Raji (cell line): ENCODE measurements around the gene PRPS2.

Experiments used
- POLR2A ChIP-seq: IDR thresholded peaks from 2 replicates; pipeline ENCODE4 v1.6.1; 2011; ENCODE audit warnings: low read depth, low read length, control low read depth; ENCODE audit not compliant: insufficient read depth

The PRPS2 gene

DNA sequence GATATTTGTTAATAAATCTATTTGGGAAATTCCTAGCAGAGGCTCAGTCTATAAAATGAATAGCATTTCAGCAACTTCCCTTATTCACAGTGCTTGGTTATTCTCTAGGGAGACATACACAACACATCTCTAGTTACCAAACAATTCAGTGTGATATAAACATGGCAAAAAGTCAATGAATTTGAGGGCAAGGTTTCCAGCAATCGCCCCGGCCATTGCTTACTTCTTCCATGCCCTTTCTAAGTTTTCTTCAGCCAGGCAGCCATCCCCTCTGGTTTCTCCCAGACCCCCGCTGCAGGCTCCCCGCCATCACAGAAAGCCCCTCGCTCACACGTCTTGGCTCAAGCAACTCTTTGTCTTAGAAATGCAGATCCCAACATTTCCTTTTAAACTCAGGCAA, 80.0 kb downstream of the PRPS2 start:
- TF ChIP-seq POLR2A: no peak

DNA sequence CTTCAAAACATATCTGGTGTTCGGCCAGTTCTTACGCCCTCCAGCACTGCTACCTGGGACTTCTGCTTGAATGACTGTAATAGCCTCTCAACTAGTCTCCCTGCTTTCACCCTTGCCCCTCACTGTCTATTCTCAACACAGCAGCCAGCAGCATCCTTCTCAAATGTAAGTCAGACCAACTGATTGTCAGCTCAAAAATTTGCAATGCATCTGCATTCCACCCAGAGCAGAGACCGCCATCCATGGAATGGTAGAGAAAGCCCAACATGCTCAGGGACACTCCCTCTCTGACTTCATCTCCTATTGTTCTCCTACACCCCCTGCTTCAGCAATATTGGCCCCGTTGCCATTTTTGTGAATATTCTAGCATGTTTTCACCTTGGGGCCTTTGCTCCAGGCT, 81.5 kb downstream of the PRPS2 start:
- TF ChIP-seq POLR2A: no peak
